OCI-LY3 (cell line): Measurements from ENCODE around the gene MYZAP.

ENCODE experiments used
- EZH2phosphoT487 ChIP-seq: fragments of 200-600 bp; shearing (Covaris generic); IDR thresholded peaks from 2 replicates; pipeline ENCODE4 v1.6.1; 2018; ENCODE audit warnings: antibody characterized with exemption, mixed run types, low read depth
- TF ChIP-seq, protein P1 (sequence below): fragments of 200-600, 300-600 bp; sonication (generic); IDR thresholded peaks from 2 replicates; pipeline ENCODE4 v1.5.1; 2014; ENCODE audit warnings: antibody characterized with exemption, low read length, low read depth

- TF ChIP-seq EZH2phosphoT487 = no peak
- TF ChIP-seq, protein P1, sequence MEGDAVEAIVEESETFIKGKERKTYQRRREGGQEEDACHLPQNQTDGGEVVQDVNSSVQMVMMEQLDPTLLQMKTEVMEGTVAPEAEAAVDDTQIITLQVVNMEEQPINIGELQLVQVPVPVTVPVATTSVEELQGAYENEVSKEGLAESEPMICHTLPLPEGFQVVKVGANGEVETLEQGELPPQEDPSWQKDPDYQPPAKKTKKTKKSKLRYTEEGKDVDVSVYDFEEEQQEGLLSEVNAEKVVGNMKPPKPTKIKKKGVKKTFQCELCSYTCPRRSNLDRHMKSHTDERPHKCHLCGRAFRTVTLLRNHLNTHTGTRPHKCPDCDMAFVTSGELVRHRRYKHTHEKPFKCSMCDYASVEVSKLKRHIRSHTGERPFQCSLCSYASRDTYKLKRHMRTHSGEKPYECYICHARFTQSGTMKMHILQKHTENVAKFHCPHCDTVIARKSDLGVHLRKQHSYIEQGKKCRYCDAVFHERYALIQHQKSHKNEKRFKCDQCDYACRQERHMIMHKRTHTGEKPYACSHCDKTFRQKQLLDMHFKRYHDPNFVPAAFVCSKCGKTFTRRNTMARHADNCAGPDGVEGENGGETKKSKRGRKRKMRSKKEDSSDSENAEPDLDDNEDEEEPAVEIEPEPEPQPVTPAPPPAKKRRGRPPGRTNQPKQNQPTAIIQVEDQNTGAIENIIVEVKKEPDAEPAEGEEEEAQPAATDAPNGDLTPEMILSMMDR = peak; percentile 60
Observed at GRCh38 chr15:57655809-57656208, 64.1 kb downstream of the MYZAP start.
